Activated naive CD4-positive, alpha-beta T cell treated with anti-CD3 and anti-CD28 coated beads, Interleukin-2, amount 50 U/mL, for 72 hours (primary cell): ENCODE data around the gene ARMH1. TPM values are rescaled to one million over a fixed set of nuclear protein-coding genes. Genes with fewer than 3 reads are reported as not detected.

ENCODE experiments used
- ATAC-seq, 2 donors: fragments of 150-1000 bp; cut with Tn5 transposase; 2 replicates each; pipeline ENCODE4 v1.10.0; 2021; ENCODE audit warnings: mild to moderate bottlenecking in 2 of 2, moderate library complexity in 2 of 2
- DNase-seq, 2 donors: peaks; one replicate each; pipeline ENCODE4 v3.0.0; 2021 to 2022; ENCODE audit warnings: low spot score in 2 of 2
- H3K27ac Mint-ChIP-seq, 2 donors: one replicate each; pipeline ENCODE4 v1.8.0; 2022; ENCODE audit warnings: mild to moderate bottlenecking in 2 of 2, mixed read lengths in 2 of 2
- H3K36me3 Mint-ChIP-seq, 2 donors: one replicate each; pipeline ENCODE4 v1.8.0; 2022; ENCODE audit warnings: mixed read lengths in 2 of 2
- H3K9me3 Mint-ChIP-seq, 2 donors: one replicate each; pipeline ENCODE4 v1.8.0; 2022; ENCODE audit warnings: mixed read lengths in 2 of 2
- total RNA-seq, 2 donors: library from RNA; stranded (reverse); gene quantifications; one replicate each; pipeline ENCODE4 v1.2.3, GENCODE V29; 2022

ARMH1 gene
- 100 to 1,000 TPM; 102 to 155 TPM for total RNA-seq

DNA sequence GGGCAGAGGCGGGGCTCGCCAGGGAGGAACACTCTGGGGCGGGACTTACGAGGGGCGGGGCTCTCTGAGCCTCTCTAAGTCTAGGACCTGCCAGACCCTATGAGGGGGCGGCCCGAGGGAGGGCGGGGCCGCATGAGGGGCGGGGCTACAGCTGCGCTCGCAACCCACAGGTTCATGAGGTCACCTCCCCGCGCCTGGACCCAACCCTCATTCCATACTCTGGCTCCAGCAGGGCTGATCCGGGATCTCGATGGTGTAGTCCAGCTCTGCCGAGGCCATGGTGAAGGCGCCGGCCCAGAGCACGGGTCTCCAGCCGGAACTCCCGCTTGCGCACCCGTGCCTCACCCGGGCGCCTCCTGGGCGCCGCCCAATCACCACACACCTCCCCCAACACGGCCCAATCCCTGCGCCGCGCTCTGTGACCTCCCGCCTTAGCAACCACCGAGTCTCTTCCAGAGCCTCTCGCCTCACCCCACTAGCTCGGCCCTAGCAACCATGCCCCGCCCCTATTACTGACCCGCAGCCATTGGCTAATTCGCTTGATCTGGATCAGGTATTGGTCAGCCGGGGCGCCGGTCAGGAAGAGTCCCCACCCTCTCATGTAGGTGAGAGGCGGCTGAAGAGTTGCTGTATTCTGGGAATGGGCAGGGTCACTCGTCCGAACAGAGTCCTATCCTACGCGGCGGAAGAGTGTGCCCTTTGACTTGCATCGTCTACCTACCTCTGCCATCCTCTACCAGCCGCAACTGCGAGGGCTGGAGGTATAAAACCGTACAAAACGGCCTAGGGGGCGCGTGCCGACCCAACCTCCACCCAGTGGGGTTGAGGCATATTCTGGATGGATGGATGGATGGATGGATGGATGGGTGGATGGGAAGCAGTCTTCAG is at the start of gene ARMH1, which contains the start of gene TMEM53:
ARMH1 (plus strand) TSS at position 602 of the 888 bp plus-strand sequence. CDS start 14,984 bp downstream, outside the sequence.
TMEM53 (minus strand) TSS at position 369 of the 888 bp plus-strand sequence; CDS start at position 279, 90 bp downstream.
- ATAC-seq (peak; percentile 94 to 97), DNase-seq (peak; percentile 97 to 98)
- Mint-ChIP-seq H3K36me3 (no peaks in the 10 kb centered on the region), H3K27ac (peak within 1 kb of the TSS; percentile 87 to 91), H3K9me3 (no peaks in the 10 kb centered on the region)

- no peak for ATAC-seq
- Mint-ChIP-seq H3K9me3 (peaks cover 2 to 3% of the 10 kb centered on the region in 2 donors), H3K36me3 (no peaks in the 10 kb centered on the region), H3K27ac (no peak overlapping the region)
- no peak for DNase-seq
These were observed 49.2 kb upstream of the ARMH1 start for GRCh38 chr1:44625348-44625747.

GRCh38 chr1:44628962-44629756 is 45.4 kb upstream of the ARMH1 start:
- peaks cover 8 to 9% of the 10 kb centered on the region in 2 donors for H3K9me3 Mint-ChIP-seq
- ATAC-seq (no peak), DNase-seq (no peak)
- peaks cover 6 to 12% of the 10 kb centered on the region in 2 donors for H3K36me3 Mint-ChIP-seq
- H3K27ac Mint-ChIP-seq: no peak overlapping the region

GRCh38 chr1:44630116-44630515 is 44.4 kb upstream of the ARMH1 start:
- Mint-ChIP-seq H3K36me3 (peaks cover 12 to 20% of the 10 kb centered on the region in 2 donors), H3K9me3 (peaks cover 8 to 9% of the 10 kb centered on the region in 2 donors), H3K27ac (peak overlapping the region in 1 of 2 donors; percentile 97)
- DNase-seq (no peak), ATAC-seq (no peak)

DNA sequence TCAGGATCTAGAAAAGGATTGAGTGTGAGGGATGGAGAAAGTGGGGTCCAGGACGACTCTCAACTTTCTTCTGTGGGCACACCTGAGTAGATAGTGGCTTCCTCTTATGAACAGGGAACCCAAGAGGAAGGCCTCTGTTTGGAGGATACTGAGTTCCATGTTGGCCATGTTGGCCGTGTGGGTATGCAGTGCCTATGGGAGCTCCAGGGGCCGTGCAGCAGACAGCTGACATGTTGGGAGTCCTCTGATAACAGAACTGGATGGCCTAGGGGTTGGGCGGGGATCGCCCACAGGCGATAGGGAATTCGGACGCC is 43.2 kb upstream of the ARMH1 start:
- ATAC-seq: peak; percentile 23 to 38
- DNase-seq: no peak
- peaks cover 8 to 9% of the 10 kb centered on the region in 2 donors for H3K9me3 Mint-ChIP-seq
- H3K27ac Mint-ChIP-seq: peak overlapping the region; percentile 79 to 97
- peaks cover 18 to 27% of the 10 kb centered on the region in 2 donors for H3K36me3 Mint-ChIP-seq

GRCh38 chr1:44631647-44632539 is 42.6 kb upstream of the ARMH1 start:
- ATAC-seq (peak; percentile 84 to 85), DNase-seq (peak; percentile 90 to 91)
- peaks cover 8 to 9% of the 10 kb centered on the region in 2 donors for H3K9me3 Mint-ChIP-seq
- peaks cover 21 to 27% of the 10 kb centered on the region in 2 donors for H3K36me3 Mint-ChIP-seq
- H3K27ac Mint-ChIP-seq: peak overlapping the region; percentile 97 to 98

DNA sequence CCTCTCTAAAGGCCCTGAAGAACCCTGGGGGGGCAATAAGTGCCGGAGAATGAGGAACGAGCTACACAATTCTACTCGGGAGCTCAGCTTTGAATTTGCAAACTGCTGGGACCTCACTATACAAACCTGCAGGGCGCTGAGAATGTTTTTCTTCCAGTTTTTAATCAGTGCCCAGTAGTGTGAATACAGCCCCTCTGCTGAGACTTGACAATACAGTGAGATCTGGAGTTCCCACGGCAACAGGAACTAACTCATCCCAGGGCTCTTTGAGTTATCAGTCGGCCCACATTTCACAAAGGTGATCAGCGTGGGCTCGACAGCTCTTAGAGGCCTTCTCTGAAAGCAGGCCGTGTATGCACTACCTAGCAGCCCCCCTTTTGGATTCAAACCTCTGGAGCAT is 41.9 kb upstream of the ARMH1 start:
- ATAC-seq (no peak), DNase-seq (no peak)
- peak overlapping the region; percentile 97 to 98 for H3K27ac Mint-ChIP-seq
- peaks cover 8 to 9% of the 10 kb centered on the region in 2 donors for H3K9me3 Mint-ChIP-seq
- H3K36me3 Mint-ChIP-seq: peaks cover 27 to 28% of the 10 kb centered on the region in 2 donors

DNA sequence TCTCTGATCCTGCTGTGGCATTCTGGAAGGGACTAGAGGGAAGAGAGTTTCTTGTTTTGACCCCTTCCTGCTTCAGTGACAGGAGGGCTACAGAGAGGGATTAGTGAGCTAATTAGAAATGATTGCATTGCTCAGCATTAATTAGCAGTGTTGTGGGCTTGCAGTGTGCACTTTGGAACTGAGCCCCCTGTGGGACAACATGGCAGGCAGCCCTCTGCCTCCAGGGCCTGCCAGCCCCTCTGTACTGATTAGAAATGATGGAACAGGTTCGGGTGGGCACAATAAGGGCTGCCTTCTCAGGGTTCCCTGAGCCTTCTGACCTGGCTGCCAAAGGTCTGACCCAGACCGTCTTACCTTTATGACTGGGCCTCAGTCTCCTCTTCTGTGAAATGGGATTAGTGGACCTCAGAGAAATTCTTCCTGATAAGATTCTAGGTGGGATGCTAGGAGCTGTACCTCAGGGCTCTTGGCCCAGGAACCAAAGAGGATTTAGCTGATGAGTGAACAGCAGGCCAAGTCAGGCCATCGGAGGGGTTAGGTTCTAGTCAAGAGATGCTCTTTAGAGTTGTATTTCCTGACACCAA is 39.8 kb upstream of the ARMH1 start:
- Mint-ChIP-seq H3K36me3 (peaks cover 27 to 30% of the 10 kb centered on the region in 2 donors), H3K27ac (peak overlapping the region; percentile 63 to 85), H3K9me3 (peaks cover 8 to 9% of the 10 kb centered on the region in 2 donors)
- DNase-seq (no peak), ATAC-seq (no peak)

GRCh38 chr1:44635439-44635838 is 39.1 kb upstream of the ARMH1 start:
- H3K36me3 Mint-ChIP-seq: peaks cover 27 to 30% of the 10 kb centered on the region in 2 donors
- H3K27ac Mint-ChIP-seq: peak overlapping the region in 1 of 2 donors; percentile 13
- peaks cover 6% of the 10 kb centered on the region in 2 donors for H3K9me3 Mint-ChIP-seq
- no peak for ATAC-seq
- no peak for DNase-seq

DNA sequence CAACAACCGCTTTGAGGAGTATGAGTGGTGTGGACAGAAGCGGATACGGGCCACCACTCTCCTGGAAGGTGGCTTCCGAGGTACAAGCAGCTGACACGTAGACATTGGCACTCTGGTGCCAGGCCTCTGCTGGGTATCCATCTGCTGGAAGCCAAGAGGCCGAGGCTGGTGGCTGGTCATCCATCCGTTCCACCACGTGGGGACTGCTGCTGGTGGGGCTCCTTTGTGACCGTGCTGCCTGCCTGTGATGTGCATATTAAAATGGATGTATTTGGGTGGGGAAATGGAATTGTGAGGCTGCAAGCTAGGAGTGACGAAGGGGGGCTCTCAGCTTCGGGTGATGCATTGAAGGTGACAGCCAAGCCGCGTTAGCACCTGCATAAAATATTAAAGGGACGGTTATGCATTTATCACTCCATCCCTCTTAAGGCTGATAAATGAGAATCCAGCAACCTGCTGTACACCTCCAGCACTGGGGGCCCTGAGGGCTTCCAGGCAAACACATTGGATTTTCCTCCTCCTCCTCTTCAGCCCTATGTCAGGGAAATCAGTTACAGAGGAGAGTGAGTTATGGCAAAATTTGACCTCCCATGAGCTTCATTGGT is 38.3 kb upstream of the ARMH1 start:
- no peak for DNase-seq

DNA sequence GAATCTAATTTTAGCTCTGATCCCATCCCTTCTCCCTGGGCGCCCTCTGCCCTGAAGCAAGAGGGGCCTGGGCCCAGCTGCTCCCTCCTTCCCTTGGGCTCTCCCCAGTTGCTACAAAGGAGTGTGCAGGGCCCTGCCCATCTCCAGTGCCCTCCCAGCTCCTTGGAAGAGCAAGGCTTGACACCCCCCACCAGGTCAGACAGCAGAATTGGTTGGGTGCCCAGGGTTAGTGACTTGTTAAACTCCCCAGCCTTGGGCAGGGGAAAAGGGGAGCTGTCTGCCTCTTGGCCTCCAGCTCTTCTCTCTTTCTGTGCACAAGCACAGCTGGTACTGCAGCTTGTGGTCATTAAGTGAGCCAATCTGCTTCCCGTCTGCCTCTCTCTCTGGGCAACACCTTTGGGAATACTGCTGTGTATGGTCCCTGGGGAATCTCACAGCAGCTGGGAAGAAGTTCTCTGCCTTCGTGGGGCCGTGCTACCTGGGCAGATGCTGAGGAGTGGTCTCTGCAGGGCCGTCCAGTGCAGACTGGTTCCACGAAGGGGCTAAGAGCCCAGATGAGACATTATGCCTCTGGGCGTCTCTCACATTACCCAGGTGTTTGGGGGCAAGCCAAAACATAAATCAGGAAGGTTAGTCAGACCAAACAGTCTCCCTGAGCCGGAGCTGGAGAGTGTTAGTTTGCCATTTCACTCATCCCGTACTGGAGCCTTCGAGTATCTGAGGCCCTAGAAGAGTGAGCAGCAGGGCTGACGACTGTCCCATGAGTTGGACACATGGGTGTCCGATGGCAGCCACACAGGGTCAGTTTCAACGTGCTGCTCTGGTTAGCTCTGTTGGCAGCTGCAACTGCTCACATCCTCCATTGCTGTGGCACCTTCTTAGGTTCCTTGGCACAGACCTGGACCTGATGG is 37.6 kb upstream of the ARMH1 start:
- Mint-ChIP-seq H3K9me3 (no peaks in the 10 kb centered on the region), H3K27ac (peak overlapping the region in 1 of 2 donors; percentile 85), H3K36me3 (peaks cover 27 to 30% of the 10 kb centered on the region in 2 donors)
- ATAC-seq: no peak
- no peak for DNase-seq

More for the DNA sequence above, 38.3 kb upstream of the ARMH1 start:
- peaks cover 27 to 30% of the 10 kb centered on the region in 2 donors for H3K36me3 Mint-ChIP-seq
- peak overlapping the region in 1 of 2 donors; percentile 85 for H3K27ac Mint-ChIP-seq
- ATAC-seq: no peak
- H3K9me3 Mint-ChIP-seq: no peaks in the 10 kb centered on the region

- ATAC-seq (no peak), DNase-seq (no peak)
- Mint-ChIP-seq H3K9me3 (no peaks in the 10 kb centered on the region), H3K27ac (peak overlapping the region in 1 of 2 donors; percentile 85), H3K36me3 (peaks cover 27 to 31% of the 10 kb centered on the region in 2 donors)
These were observed 36.7 kb upstream of the ARMH1 start for GRCh38 chr1:44637702-44638411.

DNA sequence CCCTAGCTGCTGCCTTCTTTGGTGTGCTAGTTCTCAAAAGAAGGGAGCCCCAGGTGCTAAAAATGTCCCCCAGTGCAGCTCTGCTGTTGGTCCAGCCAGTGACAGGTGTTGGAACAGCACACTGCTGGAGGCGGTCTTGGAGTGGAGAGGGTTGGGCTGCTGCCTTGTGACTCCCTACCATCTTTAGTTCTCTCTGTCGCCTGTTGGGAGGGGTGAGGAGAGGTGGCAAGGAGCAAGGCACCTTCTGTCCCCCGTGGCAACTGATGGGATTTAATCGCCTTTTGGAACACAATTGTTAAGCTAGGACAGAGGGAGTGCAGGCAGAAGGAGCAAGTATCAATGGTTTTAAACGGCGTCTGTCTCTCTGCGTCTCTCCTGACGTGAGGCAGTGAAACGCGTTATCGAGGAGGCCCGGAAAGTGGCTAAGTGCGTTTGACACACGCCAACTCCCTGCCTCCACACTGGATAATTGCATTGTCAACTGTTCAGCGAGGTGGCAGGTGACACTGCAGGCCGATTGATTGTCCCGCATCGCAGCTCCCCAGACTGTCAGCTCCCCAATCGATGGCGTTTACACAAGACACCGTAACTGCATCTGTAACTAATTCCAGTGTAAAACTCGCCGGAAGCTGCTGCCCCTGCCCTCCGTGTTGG is 34.2 kb upstream of the ARMH1 start:
- ATAC-seq (no peak), DNase-seq (no peak)
- Mint-ChIP-seq H3K27ac (no peak overlapping the region), H3K36me3 (peaks cover 7 to 22% of the 10 kb centered on the region in 2 donors), H3K9me3 (no peaks in the 10 kb centered on the region)
